ENCODE measurements around the gene CHERP. TPM values are rescaled to one million over a fixed set of nuclear protein-coding genes. Genes with fewer than 3 reads are reported as not detected.

Gene CHERP
- total RNA-seq, 2 donors from 2014 or later, result 4.3 to 8.0 TPM

DNA sequence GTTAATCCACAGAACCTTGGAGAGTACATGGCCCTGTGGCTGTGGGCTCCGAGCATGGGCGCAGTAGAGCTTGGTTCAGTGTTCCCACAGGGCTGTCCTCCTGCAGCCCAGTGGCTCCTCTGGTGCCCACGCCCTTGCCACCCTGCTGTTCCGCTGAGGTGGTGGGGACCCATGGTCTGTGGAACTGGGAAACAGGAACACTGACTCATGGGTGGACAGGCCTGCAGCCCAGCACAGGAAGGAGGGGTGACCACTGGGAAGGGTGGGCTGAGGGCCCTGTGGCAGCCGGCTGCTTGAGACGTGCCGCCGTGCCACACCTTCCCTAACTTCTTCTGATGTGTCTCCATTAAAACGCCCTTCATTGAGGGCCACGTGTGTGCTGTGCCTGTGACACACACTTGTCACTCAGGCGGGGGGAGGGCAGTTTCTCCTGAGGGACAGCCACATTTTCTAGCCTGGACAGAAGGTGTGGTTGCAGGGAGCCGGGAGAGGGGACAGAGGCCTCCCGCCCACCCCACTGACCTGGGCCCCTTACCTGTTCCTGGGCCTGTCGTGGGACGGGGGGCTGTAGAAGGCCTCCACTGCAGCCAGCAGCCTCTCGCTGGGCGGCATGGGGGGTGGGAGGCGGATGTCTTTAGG lies 21.1 kb downstream of the CHERP start:
- no peaks in the 10 kb centered on the region for H3K27me3 ChIP-seq
- H3K36me3 ChIP-seq, result peaks cover 94% of the 10 kb centered on the region
- TF ChIP-seq, protein P1, sequence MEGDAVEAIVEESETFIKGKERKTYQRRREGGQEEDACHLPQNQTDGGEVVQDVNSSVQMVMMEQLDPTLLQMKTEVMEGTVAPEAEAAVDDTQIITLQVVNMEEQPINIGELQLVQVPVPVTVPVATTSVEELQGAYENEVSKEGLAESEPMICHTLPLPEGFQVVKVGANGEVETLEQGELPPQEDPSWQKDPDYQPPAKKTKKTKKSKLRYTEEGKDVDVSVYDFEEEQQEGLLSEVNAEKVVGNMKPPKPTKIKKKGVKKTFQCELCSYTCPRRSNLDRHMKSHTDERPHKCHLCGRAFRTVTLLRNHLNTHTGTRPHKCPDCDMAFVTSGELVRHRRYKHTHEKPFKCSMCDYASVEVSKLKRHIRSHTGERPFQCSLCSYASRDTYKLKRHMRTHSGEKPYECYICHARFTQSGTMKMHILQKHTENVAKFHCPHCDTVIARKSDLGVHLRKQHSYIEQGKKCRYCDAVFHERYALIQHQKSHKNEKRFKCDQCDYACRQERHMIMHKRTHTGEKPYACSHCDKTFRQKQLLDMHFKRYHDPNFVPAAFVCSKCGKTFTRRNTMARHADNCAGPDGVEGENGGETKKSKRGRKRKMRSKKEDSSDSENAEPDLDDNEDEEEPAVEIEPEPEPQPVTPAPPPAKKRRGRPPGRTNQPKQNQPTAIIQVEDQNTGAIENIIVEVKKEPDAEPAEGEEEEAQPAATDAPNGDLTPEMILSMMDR (IDR thresholded peaks at IDR 0.05), result no peak
- no peaks in the 10 kb centered on the region for H3K9me3 ChIP-seq
- no peak overlapping the region for H3K4me3 ChIP-seq
- H3K4me1 ChIP-seq, result no peaks in the 10 kb centered on the region
- no peak overlapping the region for H3K27ac ChIP-seq
- DNase-seq (ENCODE audit: low spot score), result no peak

DNA sequence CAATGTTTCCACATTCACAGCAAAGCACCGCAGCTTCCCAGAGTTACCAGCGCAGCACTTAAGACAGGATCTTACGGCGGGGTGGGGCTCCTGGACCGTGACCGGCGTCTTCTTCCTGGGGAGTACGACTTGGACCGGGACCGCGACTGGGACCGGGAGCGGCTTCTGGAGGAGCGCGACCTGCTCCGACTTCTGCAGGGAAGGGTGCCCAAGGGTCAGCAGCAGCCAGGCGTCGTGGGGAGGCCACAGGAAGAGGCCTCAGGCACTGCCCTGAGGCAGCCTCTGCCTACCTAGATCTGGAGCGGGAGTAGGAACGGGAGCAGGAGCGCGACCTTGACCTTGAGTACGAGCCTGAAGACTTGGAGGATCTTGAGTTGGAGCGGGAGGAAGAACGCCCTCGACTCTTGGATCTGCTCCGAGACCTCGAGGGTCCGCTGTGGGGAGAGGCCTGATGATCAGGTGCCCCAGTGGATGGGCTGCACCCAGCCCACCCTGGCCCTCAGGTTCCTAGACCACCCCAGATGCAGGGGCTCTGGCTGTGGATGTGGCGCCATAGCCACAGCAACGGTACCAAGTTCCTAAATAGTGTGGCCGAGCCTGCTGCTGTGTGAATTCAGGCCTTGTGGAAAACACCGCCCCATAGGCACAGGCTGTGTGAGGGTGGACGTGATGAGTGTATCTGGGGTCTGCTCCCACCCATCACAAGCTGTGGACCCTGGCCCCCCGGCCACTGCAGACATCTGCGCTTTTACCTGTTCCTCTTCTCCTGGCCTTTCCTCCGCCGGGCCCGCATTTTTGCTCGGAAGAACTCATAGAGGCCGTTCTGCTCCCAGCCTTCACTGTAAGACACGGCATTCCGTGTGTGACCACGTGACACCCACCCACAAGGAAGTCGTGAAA lies 21.9 kb downstream of the CHERP start:
- no peak for DNase-seq (ENCODE audit: low spot score)
- no peak overlapping the region for H3K4me3 ChIP-seq
- H3K9me3 ChIP-seq, result no peaks in the 10 kb centered on the region
- no peak overlapping the region for H3K27ac ChIP-seq
- H3K27me3 ChIP-seq, result no peaks in the 10 kb centered on the region
- TF ChIP-seq, protein P1 (IDR thresholded peaks at IDR 0.05), result no peak
- peaks cover 87% of the 10 kb centered on the region for H3K36me3 ChIP-seq
- no peaks in the 10 kb centered on the region for H3K4me1 ChIP-seq

DNA sequence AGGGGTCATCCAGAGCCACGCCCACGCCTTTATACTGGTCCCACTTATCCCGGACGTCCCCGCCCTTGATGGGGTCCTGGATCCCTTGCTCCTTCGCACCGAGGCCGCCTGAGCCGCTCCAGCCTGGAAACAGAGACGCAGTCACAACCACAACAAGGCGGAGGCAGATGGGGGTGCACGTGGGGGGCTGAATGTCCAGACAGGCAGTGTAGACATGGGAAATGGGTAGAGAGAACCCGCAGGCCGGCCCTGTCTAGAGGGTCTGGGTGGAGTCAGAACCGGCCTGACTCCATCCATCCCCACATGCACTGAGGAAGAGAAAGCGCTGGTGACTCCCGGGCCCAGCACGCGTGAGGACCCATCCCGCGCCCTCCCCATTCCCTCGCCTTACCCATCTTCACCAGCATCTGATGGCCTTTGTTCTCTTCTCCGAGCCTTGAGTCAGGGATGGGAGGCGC lies 23.0 kb downstream of the CHERP start:
- Histone ChIP-seq H3K27me3 (no peaks in the 10 kb centered on the region), H3K36me3 (peaks cover 84% of the 10 kb centered on the region)
- TF ChIP-seq, protein P1 (IDR thresholded peaks at IDR 0.05), result no peak

DNA sequence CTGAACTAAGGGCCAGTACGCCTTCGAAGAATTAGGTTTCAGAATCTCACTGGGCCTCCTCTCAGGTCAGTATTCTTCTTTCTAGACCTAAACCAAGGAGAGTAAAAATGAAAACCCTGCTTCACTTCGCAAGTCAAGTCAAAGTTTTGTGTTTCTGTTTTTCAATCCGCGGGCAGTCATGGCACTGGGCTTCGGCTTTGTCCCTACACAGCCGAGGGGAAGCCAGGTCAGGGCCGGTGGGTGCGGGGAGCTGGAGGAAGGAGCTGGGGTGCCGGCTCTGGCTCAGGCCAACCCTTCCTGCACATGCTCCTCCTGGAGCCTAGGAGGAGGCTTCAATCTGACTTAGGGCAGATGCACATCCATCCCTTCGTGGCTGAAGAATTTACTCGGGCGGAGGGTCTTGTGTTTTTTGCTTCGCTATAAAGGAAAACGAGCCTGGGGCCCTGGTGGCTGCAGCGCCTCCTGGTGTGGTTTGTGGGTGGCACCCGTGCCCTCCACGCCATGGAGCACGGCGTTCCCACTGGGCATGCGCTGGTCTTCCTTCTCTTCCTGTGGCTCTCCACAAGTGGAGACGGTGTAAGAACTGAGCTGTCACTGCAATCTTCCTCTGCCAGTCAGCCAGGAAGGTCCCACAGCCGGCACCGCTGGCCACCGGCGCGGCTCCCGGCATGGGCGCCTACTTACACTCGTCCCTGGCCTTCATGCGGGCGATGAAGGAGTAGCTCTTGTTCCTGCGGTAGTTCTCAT lies 23.6 kb downstream of the CHERP start:
- no peaks in the 10 kb centered on the region for H3K27me3 ChIP-seq
- H3K4me1 ChIP-seq, result no peaks in the 10 kb centered on the region
- peaks cover 79% of the 10 kb centered on the region for H3K36me3 ChIP-seq
- no peak overlapping the region for H3K27ac ChIP-seq
- TF ChIP-seq, protein P1 (IDR thresholded peaks at IDR 0.05), result no peak
- H3K9me3 ChIP-seq, result no peaks in the 10 kb centered on the region
- no peak overlapping the region for H3K4me3 ChIP-seq
- DNase-seq (ENCODE audit: low spot score), result no peak

More for the DNA sequence above, 23.0 kb downstream of the CHERP start:
- no peaks in the 10 kb centered on the region for H3K9me3 ChIP-seq
- no peaks in the 10 kb centered on the region for H3K4me1 ChIP-seq
- H3K27ac ChIP-seq, result no peak overlapping the region
- no peak for DNase-seq (ENCODE audit: low spot score)
- H3K4me3 ChIP-seq, result no peak overlapping the region

DNA sequence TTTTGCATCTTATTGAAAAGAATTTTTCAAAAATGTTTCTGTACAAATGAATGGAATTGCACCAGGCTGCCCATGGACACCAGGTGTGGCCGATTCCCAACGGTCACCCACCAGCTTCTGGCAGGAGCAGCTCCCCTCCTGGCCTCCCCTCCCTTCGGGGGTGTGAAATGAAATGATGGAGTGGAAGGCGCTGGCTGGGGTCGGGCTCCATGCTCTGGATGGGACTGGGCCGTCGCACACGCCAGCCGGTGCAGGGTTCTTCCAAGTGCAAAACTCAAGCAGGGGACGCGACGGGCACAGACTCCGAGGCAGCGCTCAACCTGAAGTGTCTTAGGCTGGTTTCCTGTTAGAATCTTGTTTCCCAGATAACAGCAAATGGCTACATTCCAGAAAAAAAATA lies 24.2 kb downstream of the CHERP start:
- H3K9me3 ChIP-seq, result no peaks in the 10 kb centered on the region
- H3K27ac ChIP-seq, result no peak overlapping the region
- DNase-seq (ENCODE audit: low spot score), result no peak
- TF ChIP-seq, protein P1 (IDR thresholded peaks at IDR 0.05), result no peak
- H3K27me3 ChIP-seq, result no peaks in the 10 kb centered on the region
- H3K36me3 ChIP-seq, result peaks cover 74% of the 10 kb centered on the region
- H3K4me1 ChIP-seq, result no peaks in the 10 kb centered on the region
- H3K4me3 ChIP-seq, result no peak overlapping the region
